Transverse colon (tissue), 4 donors: Measurements from ENCODE around the gene NPEPL1.

ENCODE experiments used
- CTCF ChIP-seq, 5 experiments: fragments of 200-600 bp in 3 of 5; fragments of 450-650 bp in 2 of 5; sonication (generic) in 3 of 5; IDR thresholded peaks; 1 replicate in 2 of 5; 2 replicates in 3 of 5; pipeline ENCODE4 v1.5.1; 2016 to 2017; ENCODE audit warnings: antibody characterized with exemption in 5 of 5, inconsistent platforms in 3 of 5, mild to moderate bottlenecking in 2 of 5, moderate library complexity in 1 of 5
- POLR2A ChIP-seq: fragments of 450-650 bp; IDR thresholded peaks from one replicate; pipeline ENCODE4 v1.6.1; 2016; ENCODE audit warnings: antibody characterized with exemption, mild to moderate bottlenecking, moderate library complexity
- POLR2AphosphoS5 ChIP-seq, 3 donors: sonication (generic); formaldehyde crosslinking; IDR thresholded peaks; one replicate each; pipeline ENCODE4 v1.6.1; 2016; ENCODE audit warnings: antibody characterized with exemption in 3 of 3

- TF ChIP-seq CTCF (IDR thresholded peaks at IDR 0.05) (no peak), POLR2A (no peak), POLR2AphosphoS5 (IDR thresholded peaks at IDR 0.05) (no peak)
These were observed 21.9 kb upstream of the NPEPL1 start for GRCh38 chr20:58670659-58671058.
